ENCODE data around the gene PKLR.

PKLR gene

DNA sequence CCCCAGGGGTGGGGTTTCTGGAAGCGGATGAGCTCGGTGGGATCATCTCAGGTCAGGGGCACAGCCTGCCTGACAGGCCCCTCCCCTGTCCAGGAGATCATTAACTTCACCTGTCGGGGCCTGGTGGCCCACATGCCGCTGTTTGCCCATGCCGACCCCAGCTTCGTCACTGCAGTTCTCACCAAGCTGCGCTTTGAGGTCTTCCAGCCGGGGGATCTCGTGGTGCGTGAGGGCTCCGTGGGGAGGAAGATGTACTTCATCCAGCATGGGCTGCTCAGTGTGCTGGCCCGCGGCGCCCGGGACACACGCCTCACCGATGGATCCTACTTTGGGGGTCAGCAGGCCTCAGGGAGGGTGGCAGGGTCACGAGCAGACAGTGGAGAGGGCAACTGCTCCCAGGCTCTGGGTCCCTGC, 15.6 kb downstream of the PKLR start:
- no peak for DNase-seq (ENCODE audit: low read depth in 2 of 2, low spot score in 1 of 2)

DNA sequence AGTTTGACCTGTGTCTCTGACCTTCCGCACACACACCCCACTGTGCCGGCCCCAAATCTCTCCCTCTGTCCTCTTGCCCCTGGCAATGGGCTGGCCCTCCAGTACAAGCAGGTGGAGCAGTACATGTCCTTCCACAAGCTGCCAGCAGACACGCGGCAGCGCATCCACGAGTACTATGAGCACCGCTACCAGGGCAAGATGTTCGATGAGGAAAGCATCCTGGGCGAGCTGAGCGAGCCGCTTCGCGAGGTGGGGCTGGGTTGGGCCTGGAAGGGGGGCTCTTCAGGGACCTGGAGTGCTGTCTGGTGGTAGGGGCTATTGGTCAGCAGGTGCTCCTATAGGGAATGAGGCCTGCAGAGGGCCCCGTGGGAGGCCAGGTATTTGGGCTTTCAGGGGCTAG, 16.2 kb downstream of the PKLR start:
- no peak for DNase-seq (ENCODE audit: low read depth in 2 of 2, low spot score in 1 of 2)

DNA sequence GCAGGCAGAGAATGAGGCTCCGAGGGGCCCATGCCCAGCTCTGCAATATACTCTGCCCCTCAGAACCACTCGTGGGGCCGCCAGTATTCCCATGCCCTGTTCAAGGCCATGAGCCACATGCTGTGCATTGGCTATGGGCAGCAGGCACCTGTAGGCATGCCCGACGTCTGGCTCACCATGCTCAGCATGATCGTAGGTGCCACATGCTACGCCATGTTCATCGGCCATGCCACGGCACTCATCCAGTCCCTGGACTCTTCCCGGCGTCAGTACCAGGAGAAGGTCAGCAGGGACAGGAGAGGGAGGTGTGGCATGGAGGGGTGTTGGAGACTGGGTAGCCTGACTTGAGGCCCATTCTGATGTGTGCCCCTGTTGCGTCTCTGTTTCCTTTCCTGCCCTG, 16.8 kb downstream of the PKLR start:
- DNase-seq (ENCODE audit: low read depth in 2 of 2, low spot score in 1 of 2): no peak

DNA sequence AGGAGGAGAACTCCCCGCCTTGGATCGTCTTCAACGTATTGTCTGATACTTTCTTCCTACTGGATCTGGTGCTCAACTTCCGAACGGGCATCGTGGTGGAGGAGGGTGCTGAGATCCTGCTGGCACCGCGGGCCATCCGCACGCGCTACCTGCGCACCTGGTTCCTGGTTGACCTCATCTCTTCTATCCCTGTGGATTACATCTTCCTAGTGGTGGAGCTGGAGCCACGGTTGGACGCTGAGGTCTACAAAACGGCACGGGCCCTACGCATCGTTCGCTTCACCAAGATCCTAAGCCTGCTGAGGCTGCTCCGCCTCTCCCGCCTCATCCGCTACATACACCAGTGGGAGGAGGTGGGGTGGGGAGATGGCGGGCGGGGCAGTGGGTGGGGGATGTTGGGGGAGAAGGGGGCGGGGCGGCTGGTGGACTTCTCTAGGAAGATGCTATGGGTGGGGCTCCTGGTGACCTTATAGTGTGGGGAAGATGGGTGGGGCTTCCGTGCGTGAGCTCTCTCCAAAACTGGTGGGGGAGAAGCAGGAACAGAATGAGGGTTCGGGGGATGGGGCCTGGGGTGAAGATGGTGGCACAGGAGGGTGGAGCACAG, 18.6 kb downstream of the PKLR start:
- DNase-seq (ENCODE audit: low read depth in 2 of 2, low spot score in 1 of 2): no peak

DNA sequence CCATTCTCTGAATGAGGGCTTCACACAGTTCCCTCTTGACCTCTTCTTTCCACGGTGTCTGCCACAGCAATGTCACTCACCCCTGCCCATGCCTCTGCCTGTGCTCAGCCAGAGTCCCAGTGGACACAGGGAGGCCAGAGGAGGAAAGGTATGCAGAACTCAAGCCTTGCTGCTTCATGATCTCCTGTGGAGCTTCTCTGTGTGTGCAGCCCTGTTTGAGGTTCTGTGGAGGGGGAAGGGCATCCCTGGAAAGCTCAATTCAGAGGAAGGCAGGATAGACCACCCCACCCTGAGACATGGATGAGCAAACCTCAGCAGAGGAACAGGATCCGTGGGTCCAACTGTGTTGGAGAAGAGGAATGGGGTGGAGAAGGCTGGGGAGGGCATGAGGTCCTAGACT, 22.0 kb downstream of the PKLR start:
- no peak for DNase-seq (ENCODE audit: low read depth in 2 of 2, low spot score in 1 of 2)

DNA sequence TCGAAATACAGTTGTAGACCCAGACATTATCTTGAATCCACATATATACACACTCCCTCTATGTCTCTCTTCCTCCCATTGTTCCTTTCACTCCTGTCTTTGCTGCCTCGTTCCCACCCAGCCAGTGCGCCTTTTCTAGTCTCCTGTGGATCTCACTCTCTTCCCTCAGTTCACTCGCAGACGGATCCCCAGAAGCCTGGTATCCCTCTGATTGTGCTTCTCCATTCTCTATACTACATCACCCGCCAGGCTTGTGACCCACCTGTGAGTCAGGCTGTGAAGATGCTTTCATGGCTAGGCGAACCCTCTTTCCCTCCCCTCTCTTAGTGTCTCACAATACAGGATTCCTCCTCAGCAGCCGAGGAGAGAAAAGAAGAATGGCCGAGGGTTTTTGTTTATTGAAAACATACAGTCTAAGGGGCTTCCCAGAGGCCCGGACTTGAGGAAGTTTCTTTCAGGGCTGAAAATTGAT, 22.5 kb downstream of the PKLR start:
- no peak for DNase-seq (ENCODE audit: low read depth in 2 of 2, low spot score in 1 of 2)

- DNase-seq (ENCODE audit: low read depth in 2 of 2, low spot score in 1 of 2): peak; percentile 52 to 62
Observed at GRCh38 chr1:155277902-155278688, 23.1 kb downstream of the PKLR start.

GRCh38 chr1:155277070-155277901, 24.0 kb downstream of the PKLR start, which contains the start of gene HCN3:
Gene HCN3 (plus strand): TSS chr1:155277463. CDS start chr1:155277591, 128 bp downstream.
- peak; percentile 86 to 90 for DNase-seq (ENCODE audit: low read depth in 2 of 2, low spot score in 1 of 2)

GRCh38 chr1:155273343-155274245, 27.6 kb downstream of the PKLR start, which contains the start of gene CLK2:
Gene CLK2 (minus strand): TSS chr1:155273504. CDS start chr1:155270977, 2,527 bp downstream.
- DNase-seq (ENCODE audit: low read depth in 2 of 2, low spot score in 1 of 2): peak; percentile 83 to 95

- no peak for DNase-seq (ENCODE audit: low read depth in 2 of 2, low spot score in 1 of 2)
Observed at GRCh38 chr1:155272466-155273342, 28.5 kb downstream of the PKLR start.

DNA sequence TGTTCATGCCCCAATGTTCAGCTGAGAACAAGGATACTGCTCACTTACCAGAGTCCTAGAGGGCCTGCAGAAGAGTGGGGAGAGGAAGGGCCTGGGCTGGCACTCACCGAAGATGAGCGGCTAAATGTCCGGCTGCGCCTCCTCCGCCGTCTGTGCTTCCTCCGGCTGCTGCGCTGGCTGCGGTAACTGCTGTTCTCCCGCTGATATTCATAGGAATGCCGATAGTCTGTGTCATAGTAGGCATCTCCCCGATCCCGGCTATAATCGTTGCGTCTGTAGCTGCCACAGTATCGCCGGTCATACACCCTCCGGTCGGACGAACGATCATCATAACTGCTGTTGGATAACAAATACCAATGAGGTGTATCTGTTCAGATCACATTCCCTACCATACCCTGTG, 31.9 kb downstream of the PKLR start:
- DNase-seq (ENCODE audit: low read depth in 2 of 2, low spot score in 1 of 2): no peak

GRCh38 chr1:155268630-155269029, 32.6 kb downstream of the PKLR start:
- no peak for DNase-seq (ENCODE audit: low read depth in 2 of 2, low spot score in 1 of 2)

GRCh38 chr1:155267373-155267772, 33.9 kb downstream of the PKLR start:
- DNase-seq (ENCODE audit: low read depth in 2 of 2, low spot score in 1 of 2): no peak

GRCh38 chr1:155266553-155266952, 34.7 kb downstream of the PKLR start:
- no peak for DNase-seq (ENCODE audit: low read depth in 2 of 2, low spot score in 1 of 2)

- no peak for DNase-seq (ENCODE audit: low read depth in 2 of 2, low spot score in 1 of 2)
Observed at GRCh38 chr1:155263067-155263466, 38.2 kb downstream of the PKLR start.

DNA sequence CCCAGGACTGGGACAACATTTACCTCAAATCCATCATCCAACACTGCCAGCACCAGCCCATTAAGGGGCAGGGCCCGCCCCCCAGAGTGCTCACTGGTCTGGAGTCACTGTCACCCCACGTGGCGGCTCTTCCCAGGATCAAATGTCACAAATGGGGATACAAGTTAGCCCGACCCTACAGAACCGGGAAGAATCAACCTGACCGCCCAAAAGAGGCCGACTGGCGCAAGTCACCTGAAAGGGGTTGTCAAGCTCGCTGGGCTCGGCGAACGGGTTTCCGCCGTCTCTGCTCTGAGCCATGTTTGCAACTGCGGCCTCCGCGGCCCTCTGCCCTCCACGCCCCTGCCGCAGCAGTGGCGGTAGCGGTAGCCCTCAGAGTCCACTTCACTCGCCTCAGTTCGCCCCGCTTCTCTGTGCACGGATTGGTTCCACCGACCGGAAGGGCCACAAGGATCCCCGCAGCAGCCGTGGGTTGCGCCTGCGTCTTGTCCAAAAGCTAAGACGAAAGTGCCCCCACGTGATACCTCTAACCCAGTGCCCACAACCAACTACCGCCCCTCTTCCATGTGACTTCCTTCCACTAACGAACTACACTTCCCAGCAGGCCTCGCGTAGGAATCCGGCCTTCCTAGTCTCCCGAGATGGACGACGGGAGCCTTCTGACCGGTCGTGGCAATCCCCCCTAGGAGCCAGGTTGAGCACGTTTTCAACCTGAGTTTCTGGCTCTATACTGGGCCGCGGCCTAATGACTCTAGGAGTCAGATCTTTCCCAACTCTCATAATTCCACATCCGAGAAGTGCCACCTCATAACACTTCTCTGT, 39.2 kb downstream of the PKLR start, which contains the start of gene SCAMP3:
SCAMP3 (minus strand) TSS at position 509 of the 822 bp plus-strand sequence; CDS start at position 300, 209 bp downstream.
- DNase-seq (ENCODE audit: low read depth in 2 of 2, low spot score in 1 of 2): peak; percentile 68 to 78

GRCh38 chr1:155261493-155261851, 39.8 kb downstream of the PKLR start:
- DNase-seq (ENCODE audit: low read depth in 2 of 2, low spot score in 1 of 2): no peak

DNA sequence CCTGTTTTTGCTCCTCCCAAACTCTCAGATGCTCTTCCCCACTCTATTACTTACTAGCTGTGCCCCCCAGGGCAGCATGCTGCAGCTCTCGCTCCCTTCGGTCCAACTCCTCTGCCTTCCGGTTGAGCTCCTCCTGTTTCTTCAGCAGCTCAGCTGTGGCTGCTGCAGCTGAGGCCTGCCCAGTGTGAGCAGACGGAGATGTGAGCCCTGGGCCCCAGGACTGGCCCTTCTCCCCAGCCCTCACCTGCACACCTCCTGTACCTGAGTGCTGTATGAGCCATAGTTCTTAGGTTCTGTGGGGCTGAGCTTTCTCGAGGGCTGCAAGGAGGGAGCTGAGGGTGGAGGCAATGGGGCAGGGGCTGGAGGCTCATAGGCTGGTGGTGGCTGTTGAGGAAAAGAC, 41.0 kb downstream of the PKLR start:
- DNase-seq (ENCODE audit: low read depth in 2 of 2, low spot score in 1 of 2): no peak

Measured in stimulated activated CD8-positive, alpha-beta memory T cell treated with anti-CD3 and anti-CD28 coated beads, Interleukin-4, amount 100 ng/mL, for 4 hours (primary cell).